SW 1271 (cell line): ENCODE measurements around the gene POMGNT1.

ENCODE experiments used
- DNase-seq, 2 experiments: peaks; one replicate each; lab custom pipeline; 2025; lab: John Stamatoyannopoulos, UW

Gene POMGNT1

GRCh38 chr1:46157916-46158311 is 40.3 kb downstream of the POMGNT1 start:
- DNase-seq, result no peak

- DNase-seq, result no peak
These were observed 44.5 kb downstream of the POMGNT1 start for GRCh38 chr1:46153732-46154131.

- no peak for DNase-seq
These were observed 45.0 kb downstream of the POMGNT1 start for GRCh38 chr1:46153228-46153627.

- DNase-seq, result no peak
These were observed 46.2 kb downstream of the POMGNT1 start for GRCh38 chr1:46152016-46152415.

- no peak for DNase-seq
These were observed 48.1 kb downstream of the POMGNT1 start for GRCh38 chr1:46150085-46150484.

- no peak for DNase-seq
These were observed 49.9 kb downstream of the POMGNT1 start for GRCh38 chr1:46148318-46148717.
